HepG2 (cell line): ENCODE results near the gene AGBL2. TPM values are rescaled to one million over a fixed set of nuclear protein-coding genes. Genes with fewer than 3 reads are reported as not detected.

ENCODE experiments used
- ATAC-seq: fragments of 200-7000 bp; cut with Tn5 transposase; 3 replicates; pipeline ENCODE4 v1.9.1; 2020; ENCODE audit warnings: mild to moderate bottlenecking, moderate library complexity
- BruUV-seq: library from RNA; stranded (reverse); fragments of 400-500 nt; replicated peaks from 2 replicates; lab custom pipeline; 2021; lab: Mats Ljungman, UMichigan
- CTCF ChIA-PET: fragments of 300-600 bp; formaldehyde crosslinking; extraction: SDS; loops from one replicate; lab custom pipeline; 2021; ENCODE audit warnings: low total read pairs, inconsistent platforms, low intra/inter-chr PET ratio; lab: Yijun Ruan, JAX
- POLR2A ChIA-PET: fragments of 350-600 bp; sonication (Branson Sonifier 250); formaldehyde crosslinking; loops from one replicate; lab custom pipeline; 2020; ENCODE audit warnings: antibody characterized with exemption, inconsistent platforms; lab: Yijun Ruan, JAX
- DNase-seq: peaks from one replicate; pipeline ENCODE4 v3.0.0-alpha.2; 2015; ENCODE audit warnings: low spot score
- FAIRE-seq: peaks from 3 replicates; lab custom pipeline; 2011; peaks lifted over from hg19 to GRCh38; lab: Jason Lieb, UNC
- H2AFZ ChIP-seq: one replicate; pipeline ENCODE4 v1.6.1; 2011; ENCODE audit warnings: low read length, inconsistent platforms
- H3K27ac ChIP-seq: fragments of 300-600 bp; 3 replicates; pipeline ENCODE4 v1.8.0; 2011; ENCODE audit warnings: mixed run types, mild to moderate bottlenecking, mixed read lengths, low read length, inconsistent platforms; ENCODE audit not compliant: insufficient read depth; ENCODE audit errors: extremely low read length
- H3K27me3 ChIP-seq, 2 experiments: fragments of 200-600 bp in 1 of 2; 2 replicates in 1 of 2; 3 replicates in 1 of 2; pipeline versions ENCODE4 v1.6.0 to v1.8.0; 2011; ENCODE audit warnings: low read length in 2 of 2, mild to moderate bottlenecking in 2 of 2, moderate library complexity in 2 of 2, inconsistent platforms in 1 of 2; ENCODE audit not compliant: insufficient read depth in 2 of 2, control insufficient read depth in 1 of 2
- H3K36me3 ChIP-seq, 2 experiments: fragments of 200-600 bp in 1 of 2; replicated peaks in 1 of 2; 2 replicates in 1 of 2; 3 replicates in 1 of 2; pipeline versions ENCODE4 v1.5.1 to v1.8.0; 2011; ENCODE audit warnings: low read length in 2 of 2, inconsistent platforms in 1 of 2; ENCODE audit not compliant: insufficient read depth in 2 of 2, control insufficient read depth in 1 of 2
- H3K4me1 ChIP-seq: 2 replicates; pipeline ENCODE4 v1.5.1; 2012; ENCODE audit warnings: low read length, inconsistent platforms; ENCODE audit not compliant: insufficient read depth
- H3K4me2 ChIP-seq: 2 replicates; pipeline ENCODE4 v1.6.0; 2011; ENCODE audit warnings: low read depth, low read length, inconsistent platforms
- H3K4me3 ChIP-seq, 3 experiments: fragments of 200-600 bp in 1 of 3; sonication (generic), shearing (Covaris generic) in 1 of 3; replicated peaks in 1 of 3; 2 replicates each; pipeline ENCODE4 v1.5.1; 2011 to 2016; ENCODE audit warnings: low read length in 3 of 3, inconsistent platforms in 2 of 3, low read depth in 2 of 3, mild to moderate bottlenecking in 2 of 3, control low read depth in 1 of 3, mixed read lengths in 1 of 3; ENCODE audit not compliant: insufficient read depth in 1 of 3
- H3K79me2 ChIP-seq: one replicate; pipeline ENCODE4 v1.6.1; 2011; ENCODE audit warnings: low read length, inconsistent platforms; ENCODE audit not compliant: insufficient read depth
- H3K9ac ChIP-seq: 2 replicates; pipeline ENCODE4 v1.6.0; 2011; ENCODE audit warnings: mild to moderate bottlenecking, low read depth, low read length, inconsistent platforms; ENCODE audit not compliant: insufficient read depth
- H3K9me3 ChIP-seq: 2 replicates; pipeline ENCODE4 v1.5.1; 2012; ENCODE audit warnings: mild to moderate bottlenecking, low read length
- H4K20me1 ChIP-seq: 2 replicates; pipeline ENCODE4 v1.6.0; 2011; ENCODE audit warnings: inconsistent platforms, mild to moderate bottlenecking, low read length, moderate library complexity; ENCODE audit not compliant: insufficient read depth
- JUNB ChIP-seq: sonication (generic); formaldehyde crosslinking; IDR thresholded peaks from 2 replicates; pipeline ENCODE4 v1.8.0; 2022; ENCODE audit warnings: missing genetic modification reagents, mild to moderate bottlenecking, borderline replicate concordance
- MAFF ChIP-seq: IDR thresholded peaks from 2 replicates; pipeline ENCODE4 v1.6.1; 2011; ENCODE audit warnings: low read depth, low read length, improper control_type of control experiment
- MED8 ChIP-seq: sonication (generic); formaldehyde crosslinking; IDR thresholded peaks from 2 replicates; pipeline ENCODE4 v1.8.1; 2023; ENCODE audit warnings: mild to moderate bottlenecking, missing genetic modification reagents; ENCODE audit not compliant: insufficient replicate concordance
- NFYC ChIP-seq: IDR thresholded peaks from 2 replicates; pipeline ENCODE4 v1.6.1; 2016; ENCODE audit warnings: missing genetic modification reagents, missing compliant biosample characterization
- U2AF1 ChIP-seq: fragments of 200-400 bp; formaldehyde crosslinking; optimal IDR thresholded peaks from 2 replicates; pipeline ENCODE3; 2017; ENCODE audit warnings: mild to moderate bottlenecking, low read depth, low read length
- ZNF615 ChIP-seq: sonication (generic); formaldehyde crosslinking; IDR thresholded peaks from 2 replicates; pipeline ENCODE4 v1.5.0; 2020; ENCODE audit warnings: mild to moderate bottlenecking, missing genetic modification reagents, borderline replicate concordance
- ZSCAN12 ChIP-seq: sonication (generic); formaldehyde crosslinking; IDR thresholded peaks from 2 replicates; pipeline ENCODE4 v1.9.0; 2021; ENCODE audit warnings: mild to moderate bottlenecking, missing genetic modification reagents
- WGBS: methylation state at CpG from one replicate; pipeline ENCODE4 v1.1.6; 2017; ENCODE audit warnings: low lambda C conversion rate; 5-methylcytosine and 5-hydroxymethylcytosine counted together
- in situ Hi-C: cut with HindIII; loops from 2 replicates; pipeline ENCODE4 v1.10.0; 2017; ENCODE audit warnings: low pct_unique_long_range_greater_than_20kb; ENCODE audit not compliant: extremely low pct_ligation_motif_present
- intact Hi-C: fragments of 100-400 bp; cut with micrococcal nuclease; formaldehyde crosslinking; loops from one replicate; pipeline ENCODE4 v1.10.0; 2022; ENCODE audit not compliant: unreplicated experiment
- polyA plus RNA-seq, 8 experiments: library from polyadenylated mRNA; depleted of rRNA in 3 of 8; stranded (reverse) in 7 of 8; unstranded in 1 of 8; fragments of >200 nt; fragmentation: Illumina TruSeq in 4 of 8; extraction: Trizol in 4 of 8; gene quantifications; 2 replicates each; pipeline versions ENCODE4 v1.2.1 to v1.2.3, GENCODE V29; 2011 to 2016; ENCODE audit warnings: low read depth in 4 of 8, missing spikeins in 1 of 8, mixed read lengths in 1 of 8; ENCODE audit not compliant: insufficient read depth in 1 of 8
- total RNA-seq, 5 experiments: library from RNA; depleted of rRNA; stranded (reverse); fragments of >200 nt; fragmentation: Illumina TruSeq; extraction: Trizol; gene quantifications; 2 replicates each; pipeline ENCODE4 v1.2.3, GENCODE V29; 2016; ENCODE audit warnings: low read depth in 1 of 5
- TF ChIP-seq, protein P1 (sequence below): sonication (generic); formaldehyde crosslinking; IDR thresholded peaks from 2 replicates; pipeline ENCODE4 v1.4.0; 2020; ENCODE audit warnings: mild to moderate bottlenecking, missing genetic modification reagents

AGBL2 gene
- total and polyA plus RNA-seq, 2 of the 13 experiments (the other 11 are each of a cell fraction or from before 2014, with no cell fraction given), result 1.6 to 5.7 TPM

GRCh38 chr11:47686151-47686550 lies 29.0 kb downstream of the AGBL2 start:
- CTCF ChIA-PET, result no interaction called here

More at GRCh38 chr11:47686151-47686550, 29.0 kb downstream of the AGBL2 start:
- WGBS, result 80% methylated on average over 1 of the region's 1 CpG
- intact Hi-C loops, result no loop called here
- Histone ChIP-seq H3K27me3 (no peaks in the 10 kb centered on the region), H2AFZ (no peak overlapping the region), H3K4me3 (no peak overlapping the region), H3K36me3 (no peaks in the 10 kb centered on the region), H3K79me2 (no peaks in the 10 kb centered on the region), H3K27ac (no peak overlapping the region), H3K4me2 (no peak overlapping the region)
- ATAC-seq, result no peak
- in situ Hi-C loops, result no loop called here
- POLR2A ChIA-PET, result interaction anchor here (0.6 kb wide), 1 partner anchor 30 kb away, joined by 3 read pairs; no protein-coding TSS in a partner anchor
- no peak for TF ChIP-seq ZNF615 (CRISPR knock-in tag)
- TF ChIP-seq, protein P1, sequence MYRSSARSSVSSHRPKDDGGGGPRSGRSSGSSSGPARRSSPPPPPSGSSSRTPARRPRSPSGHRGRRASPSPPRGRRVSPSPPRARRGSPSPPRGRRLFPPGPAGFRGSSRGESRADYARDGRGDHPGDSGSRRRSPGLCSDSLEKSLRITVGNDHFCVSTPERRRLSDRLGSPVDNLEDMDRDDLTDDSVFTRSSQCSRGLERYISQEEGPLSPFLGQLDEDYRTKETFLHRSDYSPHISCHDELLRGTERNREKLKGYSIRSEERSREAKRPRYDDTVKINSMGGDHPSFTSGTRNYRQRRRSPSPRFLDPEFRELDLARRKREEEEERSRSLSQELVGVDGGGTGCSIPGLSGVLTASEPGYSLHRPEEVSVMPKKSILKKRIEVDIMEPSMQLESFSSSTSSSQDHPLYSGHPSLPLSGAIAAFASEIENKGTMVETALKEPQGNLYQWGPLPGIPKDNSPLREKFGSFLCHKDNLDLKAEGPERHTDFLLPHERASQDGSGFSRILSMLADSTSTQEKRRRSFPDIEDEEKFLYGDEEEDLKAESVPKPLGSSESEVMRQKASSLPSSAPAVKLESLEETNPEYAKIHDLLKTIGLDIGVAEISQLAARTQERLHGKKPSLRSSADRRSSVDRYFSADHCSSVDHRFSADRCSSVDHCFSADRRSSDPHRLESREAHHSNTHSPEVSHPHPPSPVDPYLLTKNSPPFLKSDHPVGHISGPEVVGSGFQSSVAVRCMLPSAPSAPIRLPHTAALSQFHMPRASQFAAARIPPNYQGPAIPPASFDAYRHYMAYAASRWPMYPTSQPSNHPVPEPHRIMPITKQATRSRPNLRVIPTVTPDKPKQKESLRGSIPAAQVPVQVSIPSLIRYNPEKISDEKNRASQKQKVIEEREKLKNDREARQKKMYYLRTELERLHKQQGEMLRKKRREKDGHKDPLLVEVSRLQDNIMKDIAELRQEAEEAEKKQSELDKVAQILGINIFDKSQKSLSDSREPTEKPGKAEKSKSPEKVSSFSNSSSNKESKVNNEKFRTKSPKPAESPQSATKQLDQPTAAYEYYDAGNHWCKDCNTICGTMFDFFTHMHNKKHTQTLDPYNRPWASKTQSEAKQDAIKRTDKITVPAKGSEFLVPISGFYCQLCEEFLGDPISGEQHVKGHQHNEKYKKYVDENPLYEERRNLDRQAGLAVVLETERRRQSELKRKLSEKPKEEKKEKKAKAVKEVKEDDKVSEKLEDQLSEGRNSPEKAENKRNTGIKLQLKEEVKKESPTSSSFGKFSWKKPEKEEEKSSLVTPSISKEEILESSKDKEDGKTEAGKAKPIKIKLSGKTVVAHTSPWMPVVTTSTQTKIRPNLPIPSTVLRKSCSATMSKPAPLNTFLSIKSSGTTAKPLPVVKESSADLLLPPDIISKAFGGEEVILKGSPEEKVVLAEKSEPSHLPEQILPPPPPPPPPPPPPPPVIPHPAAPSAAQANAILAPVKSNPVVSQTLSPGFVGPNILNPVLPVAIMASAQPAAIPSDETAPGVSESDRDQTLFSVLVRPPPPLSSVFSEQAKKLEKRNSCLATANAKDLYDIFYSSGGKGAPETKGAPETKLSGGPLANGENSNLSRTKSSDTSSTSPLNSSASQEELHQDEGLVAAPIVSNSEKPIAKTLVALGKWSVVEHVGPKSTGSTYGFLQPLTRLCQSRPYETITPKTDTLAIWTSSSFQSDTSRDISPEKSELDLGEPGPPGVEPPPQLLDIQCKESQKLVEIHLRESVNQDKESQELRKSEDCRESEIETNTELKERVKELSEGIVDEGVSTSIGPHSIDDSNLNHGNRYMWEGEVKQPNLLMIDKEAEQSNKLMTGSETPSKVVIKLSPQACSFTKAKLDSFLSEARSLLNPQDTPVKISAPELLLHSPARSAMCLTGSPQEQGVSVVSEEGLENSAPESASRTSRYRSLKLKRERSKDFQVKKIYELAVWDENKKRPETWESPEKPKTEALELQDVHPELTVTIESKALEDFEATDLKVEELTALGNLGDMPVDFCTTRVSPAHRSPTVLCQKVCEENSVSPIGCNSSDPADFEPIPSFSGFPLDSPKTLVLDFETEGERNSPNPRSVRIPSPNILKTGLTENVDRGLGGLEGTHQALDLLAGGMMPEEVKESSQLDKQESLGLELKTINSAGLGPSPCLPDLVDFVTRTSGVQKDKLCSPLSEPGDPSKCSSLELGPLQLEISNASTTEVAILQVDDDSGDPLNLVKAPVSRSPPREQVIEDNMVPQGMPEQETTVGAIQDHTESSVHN (CRISPR knock-in tag), result no peak
- TF ChIP-seq MAFF, result no peak
- TF ChIP-seq JUNB (CRISPR knock-in tag), result no peak
- TF ChIP-seq NFYC (CRISPR knock-in tag), result no peak
- no peak for TF ChIP-seq MED8
- no peak for TF ChIP-seq U2AF1
- TF ChIP-seq ZSCAN12, result no peak
- TF ChIP-seq, all 625 proteins: peak for 0
- Histone ChIP-seq H3K4me1 (peaks cover 13% of the 10 kb centered on the region; the same call in 1 of the 2 replicates), H3K9ac (no peak overlapping the region), H4K20me1 (no peaks in the 10 kb centered on the region), H3K9me3 (no peaks in the 10 kb centered on the region)
- no TSS peak for BruUV-seq
- FAIRE-seq (no peak), DNase-seq (no peak)
